K562 (cell line): Measurements from ENCODE around the gene CEP72.

Experiments
- NCOA1 ChIP-seq: fragments of 450-650 bp; IDR thresholded peaks from 2 replicates; pipeline ENCODE4 v1.6.1; 2016; ENCODE audit warnings: low read depth
- RAD21 ChIP-seq, 2 experiments: fragments of 250-450 bp in 1 of 2; fragments of 450-650 bp in 1 of 2; sonication (Bioruptor Pico) in 1 of 2; formaldehyde crosslinking in 1 of 2; IDR thresholded peaks in 1 of 2; conservative IDR thresholded peaks in 1 of 2; 2 replicates each; pipeline versions ENCODE4 v1.4.0 to v1.8.0; 2020 to 2022; ENCODE audit warnings: mild to moderate bottlenecking in 2 of 2, moderate library complexity in 1 of 2

GRCh38 chr5:619444-619843 lies 7.3 kb downstream of the CEP72 start:
- TF ChIP-seq RAD21 (CRISPR knock-in tag; conservative IDR thresholded peaks at IDR 0.05 in 1 of 2, IDR thresholded peaks at IDR 0.05 in 1 of 2) (no peak), NCOA1 (no peak)
